Endothelial cell of hepatic sinusoid (primary cell): ENCODE data around the gene NSMF.

Experiments used
- in situ Hi-C: cut with HindIII; loops from 2 replicates; pipeline ENCODE4 v1.10.0; 2017; ENCODE audit warnings: low sequenced_read_pairs

NSMF gene

DNA sequence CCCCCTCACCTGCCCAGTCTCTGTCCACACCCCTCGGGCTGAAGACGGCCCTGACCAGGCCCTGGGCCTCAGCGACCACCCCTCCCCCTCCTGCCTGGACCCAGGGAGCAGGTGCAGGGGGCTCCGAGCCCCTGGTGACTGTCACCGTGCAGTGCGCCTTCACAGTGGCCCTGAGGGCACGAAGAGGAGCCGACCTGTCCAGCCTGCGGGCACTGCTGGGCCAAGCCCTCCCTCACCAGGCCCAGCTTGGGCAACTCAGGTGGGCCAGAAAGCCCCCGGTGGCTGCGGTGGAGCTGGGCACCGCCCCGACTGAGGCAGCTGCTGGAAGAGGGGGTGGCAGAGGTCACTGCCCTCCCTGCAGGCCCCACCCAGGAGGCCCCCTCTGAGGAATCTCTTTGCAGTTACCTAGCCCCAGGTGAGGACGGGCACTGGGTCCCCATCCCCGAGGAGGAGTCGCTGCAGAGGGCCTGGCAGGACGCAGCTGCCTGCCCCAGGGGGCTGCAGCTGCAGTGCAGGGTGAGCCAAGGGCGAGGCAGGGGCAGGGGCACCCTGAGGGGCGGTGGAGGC is 25.7 kb downstream of the NSMF start:
- in situ Hi-C loops, result no loop called here

DNA sequence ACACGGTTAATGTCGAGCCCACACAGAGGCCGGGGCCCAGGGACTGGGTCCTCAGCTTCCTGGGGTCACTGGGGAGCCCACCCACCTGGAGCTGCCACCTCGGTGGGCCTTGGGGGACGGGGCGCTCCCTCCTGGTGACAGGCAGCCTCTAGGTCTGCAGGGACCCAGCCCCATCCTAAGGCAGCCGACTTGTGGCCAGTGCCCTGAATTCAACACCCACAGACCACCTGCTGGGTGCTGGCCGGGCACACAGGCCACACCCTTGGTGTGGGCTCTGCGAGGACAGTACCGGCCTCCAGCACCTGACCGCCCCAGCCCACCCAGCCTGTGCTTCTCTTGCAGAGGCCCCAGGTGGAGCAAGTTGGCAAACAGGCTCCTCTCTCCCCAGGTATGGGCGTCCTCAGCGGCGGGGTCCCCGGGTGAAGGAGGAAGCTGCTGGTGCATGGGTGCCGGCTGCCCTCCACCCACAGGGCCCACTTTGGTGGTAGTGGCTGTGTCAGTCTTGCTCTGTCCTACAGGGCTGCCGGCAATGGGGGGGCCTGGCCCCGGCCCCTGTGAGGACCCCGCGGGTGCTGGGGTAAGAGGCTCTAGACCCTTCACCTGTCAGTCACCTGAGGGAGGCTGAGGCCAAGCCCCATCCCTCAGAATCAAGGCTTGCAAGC is 26.3 kb downstream of the NSMF start:
- in situ Hi-C loops, result no loop called here

DNA sequence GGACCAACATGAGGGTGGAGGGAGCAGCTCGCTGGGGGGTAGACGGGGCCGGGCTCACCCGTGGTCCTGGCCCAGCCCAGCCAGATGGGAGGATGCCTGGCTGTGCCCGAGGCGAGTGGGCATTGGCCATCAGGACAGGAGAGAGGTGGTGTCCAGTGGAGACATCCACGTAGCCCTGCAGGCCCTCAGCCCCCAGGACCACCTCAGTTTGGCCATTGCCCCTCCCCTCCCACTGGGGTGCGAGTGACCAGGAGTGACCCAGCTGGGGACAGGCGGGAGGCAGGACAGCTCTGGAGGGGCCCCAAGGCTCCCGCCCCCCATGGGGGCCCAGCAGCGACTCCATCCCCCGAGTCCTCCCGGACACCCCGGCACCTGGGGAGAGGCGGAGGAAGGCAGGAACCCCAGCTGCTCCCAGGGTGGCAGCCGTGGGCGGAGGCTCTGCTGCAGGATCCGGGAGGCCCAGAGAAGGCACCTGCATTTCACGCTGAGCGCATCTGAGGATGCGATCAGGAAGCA is 27.7 kb downstream of the NSMF start:
- in situ Hi-C loops, result no loop called here

DNA sequence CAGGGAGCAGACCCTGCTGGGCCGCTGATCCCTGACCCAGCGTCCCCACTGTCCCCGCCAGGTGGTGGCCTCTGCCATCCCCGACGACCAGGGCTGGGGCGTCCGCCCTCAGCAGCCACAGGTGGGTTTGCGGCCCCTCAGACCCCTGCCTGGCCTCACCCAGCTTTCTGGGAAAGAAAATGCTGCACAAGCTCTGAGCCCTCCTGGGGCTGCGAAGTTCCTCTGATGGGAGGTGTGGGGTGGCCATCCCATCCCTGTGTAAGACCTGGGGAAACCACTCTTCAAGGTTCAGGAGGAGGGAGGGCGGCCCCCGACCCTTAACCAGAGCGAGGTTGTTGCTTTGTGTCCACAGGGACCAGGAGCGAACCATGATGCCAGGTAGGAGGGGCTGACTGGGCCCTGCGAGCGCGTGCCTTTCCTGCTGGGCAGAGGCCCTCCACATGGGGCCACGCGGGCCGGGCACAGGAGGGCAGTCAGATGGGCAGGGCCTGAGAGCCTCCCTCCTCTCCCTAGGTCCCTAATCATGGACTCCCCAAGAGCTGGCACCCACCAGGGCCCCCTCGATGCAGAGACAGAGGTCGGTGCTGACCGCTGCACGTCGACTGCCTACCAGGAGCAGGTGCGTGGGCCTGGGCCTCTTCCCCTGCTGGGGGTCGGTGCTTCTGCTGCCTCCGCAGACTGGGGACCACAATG is 28.3 kb downstream of the NSMF start:
- in situ Hi-C loops, result no loop called here

DNA sequence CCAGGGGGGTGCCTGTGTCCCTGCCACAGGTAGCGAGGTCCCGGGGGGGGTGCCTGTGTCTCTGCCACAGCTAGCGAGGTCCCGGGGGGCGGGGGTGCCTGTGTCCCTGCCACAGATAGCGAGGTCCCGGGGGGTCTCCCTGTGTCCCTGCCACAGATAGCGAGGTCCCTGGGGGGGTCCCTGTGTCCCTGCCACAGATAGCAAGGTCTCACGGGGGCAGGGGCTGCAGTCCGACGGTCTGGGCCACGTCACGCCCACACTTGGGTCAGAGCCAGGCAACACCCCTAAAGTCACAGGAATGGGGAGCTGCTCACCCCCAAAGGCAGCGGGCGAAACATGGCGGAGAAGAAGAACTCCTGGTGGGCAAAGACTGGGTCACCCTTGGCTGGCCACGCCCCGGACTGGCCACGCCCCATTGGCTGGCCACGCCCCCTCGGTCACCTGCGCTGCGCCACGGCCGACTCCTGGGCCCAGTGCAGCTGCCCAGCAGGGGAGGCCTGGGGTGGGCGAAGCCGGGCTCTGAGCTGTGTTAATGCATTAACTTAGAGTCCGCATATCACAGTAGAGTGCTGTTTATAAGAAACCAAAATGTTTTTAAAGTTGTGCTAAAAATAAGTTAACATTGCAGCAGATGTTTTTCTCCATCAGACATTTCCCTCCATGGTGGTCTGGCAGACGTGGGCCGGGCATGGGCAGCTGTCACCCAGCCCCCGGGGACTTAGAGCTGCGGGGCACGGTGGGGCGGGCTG is 29.0 kb downstream of the NSMF start:
- in situ Hi-C loops, result no loop called here

DNA sequence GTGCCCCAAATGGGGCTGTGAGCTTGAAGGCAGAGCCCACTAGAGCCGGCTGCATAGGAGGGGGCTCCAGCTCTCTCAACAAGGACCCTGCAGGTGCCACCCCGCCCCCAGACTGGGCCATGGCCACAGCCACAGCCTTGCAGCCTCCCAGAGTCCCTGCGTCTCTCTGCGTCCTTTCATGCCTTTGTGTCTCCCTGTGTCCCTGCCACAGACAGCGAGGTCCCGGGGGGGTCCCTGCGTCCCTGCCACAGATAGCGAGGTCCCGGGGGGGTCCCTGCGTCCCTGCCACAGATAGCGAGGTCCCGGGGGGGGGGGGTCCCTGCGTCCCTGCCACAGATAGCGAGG is 29.6 kb downstream of the NSMF start:
- in situ Hi-C loops, result no loop called here

DNA sequence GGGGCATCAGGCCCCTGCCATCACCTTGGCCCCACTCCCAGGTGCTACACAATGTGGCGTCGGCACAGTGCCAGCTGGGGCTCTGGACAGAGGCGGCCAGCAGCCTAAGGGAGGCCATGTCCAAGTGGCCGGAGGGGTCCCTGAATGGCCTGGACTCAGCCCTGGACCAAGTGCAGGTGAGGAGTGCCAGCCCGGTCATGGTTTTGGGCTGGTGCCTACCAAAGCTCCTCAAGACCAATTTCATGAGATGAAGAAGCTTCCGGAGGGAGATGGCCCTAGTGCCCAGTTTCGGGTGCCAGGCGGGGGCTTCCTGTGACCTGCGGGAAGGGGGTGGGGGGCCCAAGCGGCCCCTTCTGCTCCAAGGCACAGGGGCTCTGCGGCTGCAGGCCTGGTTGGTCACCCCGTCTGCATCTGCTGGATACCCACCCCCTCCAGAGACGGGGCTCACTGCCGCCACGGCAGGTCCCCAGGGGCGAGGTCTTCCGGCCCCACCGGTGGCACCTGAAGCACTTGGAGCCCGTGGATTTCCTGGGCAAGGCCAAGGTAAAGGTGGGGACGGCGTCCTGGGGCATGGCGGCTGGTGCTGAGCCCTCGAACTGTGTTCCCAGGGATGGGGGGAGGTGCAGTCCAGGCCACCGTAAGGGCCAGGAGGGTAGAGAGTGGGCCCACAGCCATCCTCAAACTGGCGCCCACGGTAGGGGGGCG is 30.1 kb downstream of the NSMF start:
- in situ Hi-C loops, result no loop called here

DNA sequence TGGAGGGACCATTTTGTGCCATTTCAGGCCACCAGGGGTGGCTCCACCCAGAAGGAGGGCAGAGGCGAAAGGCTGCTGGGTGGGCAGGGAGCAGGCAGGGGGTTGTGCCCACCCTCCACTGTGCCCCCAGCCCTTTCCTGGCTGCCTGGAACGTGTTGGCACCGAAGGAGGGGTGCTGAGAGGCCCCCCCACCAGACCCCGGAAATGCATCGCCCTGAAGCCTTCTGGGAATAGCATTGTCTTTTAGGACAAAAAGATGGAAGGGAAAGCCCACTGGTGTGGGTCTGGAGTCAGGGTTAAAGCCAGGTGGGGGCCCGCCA is 30.9 kb downstream of the NSMF start:
- in situ Hi-C loops, result no loop called here

DNA sequence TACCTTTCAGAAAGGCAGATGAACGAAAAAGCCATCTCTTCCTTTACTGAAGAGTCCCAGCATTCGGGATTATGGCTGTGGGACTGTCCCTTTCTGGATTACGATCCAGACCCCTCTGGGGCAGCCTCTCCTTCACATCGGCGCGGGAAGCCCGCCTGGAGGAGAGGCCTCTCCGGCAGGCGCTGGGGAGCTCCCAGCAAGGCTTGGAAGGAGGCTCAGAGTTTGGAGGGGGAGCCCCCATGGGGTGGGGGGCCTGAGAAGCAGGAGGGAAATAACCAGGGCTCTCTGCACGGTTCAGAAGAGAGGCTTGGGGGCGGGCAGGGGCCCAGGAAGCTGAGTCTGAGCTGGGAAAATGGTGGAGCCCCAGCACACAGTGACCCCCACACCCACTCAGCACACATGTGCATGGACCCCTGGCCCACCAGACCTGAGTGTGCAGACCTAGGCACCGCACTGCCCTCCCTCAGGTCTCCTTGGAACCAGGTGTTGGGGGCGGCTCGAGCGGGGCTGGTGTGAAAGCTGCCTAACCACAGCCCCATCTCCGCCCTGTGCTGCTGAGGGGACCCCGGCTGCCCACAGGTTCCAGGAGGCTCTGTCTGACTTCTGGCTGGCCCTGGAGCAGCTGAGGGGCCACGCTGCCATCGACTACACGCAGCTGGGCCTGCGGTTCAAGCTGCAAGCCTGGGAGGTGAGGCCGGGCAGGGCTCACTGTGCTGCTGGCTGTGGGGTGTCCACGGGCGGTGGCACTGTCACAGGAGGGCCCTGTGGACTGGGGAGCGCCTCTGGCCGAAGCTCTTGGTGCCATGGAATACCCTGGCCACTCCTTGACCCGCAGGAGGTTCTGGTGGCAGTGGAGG is 31.5 kb downstream of the NSMF start:
- in situ Hi-C loops, result no loop called here

DNA sequence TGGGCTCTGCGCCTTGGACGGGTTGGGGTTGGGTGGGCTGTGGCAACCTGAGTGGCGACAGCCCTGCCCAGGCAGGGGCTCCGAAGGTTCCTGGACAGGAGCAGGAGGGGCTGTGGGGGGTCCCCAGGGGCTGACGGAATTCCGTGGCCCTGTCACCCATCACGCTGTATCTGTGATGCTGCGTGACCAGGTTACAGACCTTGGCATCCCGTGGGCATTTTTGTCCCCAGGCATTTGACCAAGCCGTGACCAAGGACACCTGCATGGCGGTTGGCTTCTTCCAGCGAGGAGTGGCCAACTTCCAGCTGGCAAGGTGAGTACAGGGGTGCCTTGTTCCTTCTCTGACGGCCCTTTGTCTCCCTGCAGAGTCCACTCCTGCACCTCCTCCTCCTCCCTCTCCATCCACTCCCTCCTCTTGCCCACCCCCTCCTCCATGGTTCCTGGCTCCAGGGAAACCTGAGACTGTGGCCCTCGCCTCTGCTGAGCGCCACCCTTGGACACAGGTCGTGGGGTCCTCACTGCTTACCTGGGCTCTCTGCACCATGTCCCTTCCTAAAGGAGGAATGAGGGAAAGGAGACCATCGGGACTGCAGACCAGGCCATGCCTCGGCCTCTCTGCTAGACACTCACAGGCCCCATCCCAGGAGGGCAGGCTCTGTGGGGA is 33.0 kb downstream of the NSMF start:
- in situ Hi-C loops, result no loop called here

DNA sequence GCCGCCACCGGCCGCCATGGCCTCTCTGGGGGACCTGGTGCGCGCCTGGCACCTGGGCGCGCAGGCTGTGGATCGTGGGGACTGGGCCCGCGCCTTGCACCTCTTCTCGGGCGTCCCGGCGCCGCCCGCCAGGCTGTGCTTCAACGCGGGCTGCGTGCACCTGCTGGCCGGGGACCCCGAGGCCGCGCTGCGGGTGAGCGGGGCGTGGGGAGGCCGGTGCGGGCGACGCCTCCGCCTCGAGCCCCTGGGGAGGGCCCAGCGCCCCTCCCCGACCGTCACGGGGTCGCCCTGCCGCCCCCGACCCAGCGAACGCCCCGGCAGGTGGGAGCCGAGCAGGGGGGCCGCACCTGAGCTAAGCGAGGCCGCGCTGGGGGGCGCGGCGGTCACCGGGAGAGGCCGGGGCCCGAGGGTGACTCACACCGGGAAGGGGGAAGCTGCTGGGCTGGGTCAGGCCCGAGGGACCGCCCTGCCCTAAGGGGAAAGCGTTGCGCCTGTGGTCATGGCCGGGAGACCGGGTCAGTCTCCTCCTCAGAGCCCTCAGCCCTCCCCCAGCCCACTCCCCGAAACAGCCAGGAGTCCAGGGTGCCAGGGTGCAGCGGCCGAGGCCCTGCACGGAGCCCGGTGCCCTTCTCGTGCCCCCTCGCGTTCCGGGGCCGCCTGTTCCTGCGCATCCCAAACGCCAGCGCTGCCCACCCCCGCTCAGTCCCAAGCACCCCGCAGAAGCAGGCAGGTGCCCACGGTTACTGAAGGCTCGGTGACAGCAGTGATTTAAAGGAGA is 35.4 kb downstream of the NSMF start:
- in situ Hi-C loops, result no loop called here

DNA sequence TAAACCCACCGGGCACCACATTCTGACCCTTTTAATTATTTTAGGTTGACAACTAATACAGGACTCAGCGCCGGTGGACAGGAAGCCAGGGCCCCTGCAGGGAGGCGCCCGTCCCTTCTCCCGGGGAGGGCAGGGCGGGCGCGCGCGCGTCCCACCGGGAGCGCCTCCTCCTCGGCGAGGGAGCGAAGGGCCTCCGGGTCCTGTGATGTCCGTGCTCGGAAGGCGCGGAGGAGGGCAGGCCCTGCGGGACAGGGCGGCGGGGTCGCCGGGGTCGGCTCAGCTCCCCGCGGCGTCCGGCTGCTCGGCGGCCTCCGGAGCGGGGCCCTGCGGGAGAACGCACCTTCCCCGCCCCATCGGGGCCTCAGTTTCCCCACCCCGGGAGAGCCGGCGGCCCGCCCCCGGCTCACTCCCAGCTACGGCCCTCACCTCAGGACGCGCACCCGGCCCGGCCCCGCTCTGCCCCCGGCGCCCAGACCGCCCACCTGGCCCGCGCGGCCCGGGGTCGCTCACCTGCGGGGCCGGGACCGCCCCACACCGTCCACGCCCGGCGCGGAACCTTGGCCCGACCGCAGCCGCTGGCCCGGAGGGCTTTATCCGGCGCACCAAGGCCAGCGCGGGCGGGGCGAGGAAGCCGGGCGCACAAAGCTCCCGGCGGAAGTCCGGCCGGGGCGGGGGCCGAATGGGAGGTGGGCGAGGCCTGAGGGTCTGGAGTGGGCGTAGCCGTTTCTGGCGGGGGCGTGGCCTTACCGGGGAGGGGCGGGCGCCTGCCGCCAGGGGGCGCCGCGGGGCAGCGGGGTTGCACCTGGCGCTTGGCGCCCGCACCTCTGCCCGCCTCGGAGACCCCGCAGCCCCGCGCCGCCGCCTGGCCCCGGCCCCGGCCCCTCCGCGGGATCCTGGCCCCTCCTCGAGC is 36.3 kb downstream of the NSMF start, which contains the start of the genes EXD3 and NOXA1:
EXD3 (minus strand) TSS at position 559 of the 910 bp plus-strand sequence. CDS start 27,805 bp downstream, outside the sequence.
NOXA1 (plus strand) TSS at position 790 of the 910 bp plus-strand sequence. CDS start 137 bp downstream, outside the sequence.
- in situ Hi-C loops, result no loop called here

DNA sequence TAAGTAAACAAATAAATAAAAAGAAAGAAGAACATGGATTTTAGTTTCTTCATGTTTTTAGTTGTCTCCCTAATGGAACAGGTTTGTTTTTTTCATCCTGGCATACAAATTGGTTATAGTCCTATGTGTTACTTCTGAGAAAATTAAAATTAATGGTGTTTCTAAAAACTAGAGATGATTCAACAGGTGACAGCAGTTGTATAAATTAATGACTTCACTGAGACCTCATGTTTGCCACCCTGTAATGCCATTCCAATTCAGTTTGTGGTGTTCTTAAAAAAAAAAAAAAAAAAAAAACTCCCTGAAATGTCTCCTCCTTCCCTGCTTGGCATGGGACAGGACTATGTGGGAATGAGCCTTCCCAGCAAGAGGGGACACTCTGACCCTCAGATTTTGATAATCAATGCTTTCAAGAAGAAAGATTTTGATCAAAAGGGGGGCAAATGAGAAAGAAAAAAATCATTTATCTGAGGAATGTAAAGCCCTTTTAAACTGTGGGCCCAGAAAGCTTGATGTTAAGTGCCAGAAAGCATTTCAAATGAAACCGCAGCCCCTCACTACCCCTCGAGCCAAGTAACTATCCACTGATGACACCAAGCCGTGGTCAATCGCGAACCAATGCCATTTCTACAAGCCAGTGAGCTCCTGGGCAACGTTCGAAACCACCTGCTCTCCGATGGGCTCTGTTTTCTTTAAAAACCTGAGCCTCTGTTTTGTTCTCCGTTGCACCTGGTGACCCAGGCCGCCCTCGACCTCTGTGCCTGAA is 37.1 kb downstream of the NSMF start:
- in situ Hi-C loops, result no loop called here

DNA sequence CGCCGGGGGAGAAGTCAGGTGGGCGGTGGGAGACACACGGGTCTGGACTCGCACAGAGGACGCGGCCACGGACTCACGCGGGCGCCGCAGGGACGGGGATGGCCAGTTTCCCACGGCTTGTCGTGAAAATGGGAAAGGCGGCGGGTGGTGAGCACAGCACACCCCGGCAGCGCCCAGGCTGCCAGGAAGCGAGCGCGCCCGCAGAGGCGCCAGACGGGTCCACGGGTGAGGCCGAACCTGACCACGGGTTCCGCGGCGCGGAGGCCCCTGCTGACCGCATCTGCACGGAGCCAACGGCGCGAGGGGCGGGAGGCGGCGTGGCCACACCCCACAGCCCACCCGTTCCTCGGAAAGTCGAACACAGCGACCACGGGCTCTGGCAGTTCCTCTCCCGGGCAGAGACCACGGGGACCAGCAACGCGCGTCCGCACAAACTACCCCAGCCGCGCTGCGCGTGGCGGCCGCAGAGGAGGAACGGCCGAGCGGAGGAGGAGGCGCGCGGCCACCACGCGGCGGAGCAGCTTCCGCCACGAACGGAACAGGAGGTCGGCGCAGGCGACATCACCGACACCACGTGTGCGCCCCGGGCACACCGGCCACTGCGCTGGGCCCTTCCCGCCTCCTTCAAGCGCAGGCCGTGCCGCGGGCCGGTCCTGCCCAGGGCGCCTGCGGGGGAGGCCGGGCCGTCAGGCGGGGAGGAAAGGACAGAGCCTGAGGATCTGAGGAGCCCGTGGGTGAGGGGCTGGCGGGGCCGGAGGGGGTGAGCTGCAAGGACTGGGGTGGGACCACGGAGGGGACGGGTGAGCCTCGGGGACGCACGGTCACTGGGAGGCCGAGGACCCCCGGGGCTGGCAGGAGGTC is 41.7 kb downstream of the NSMF start:
- in situ Hi-C loops, result loop anchor here (5.0 to 10.0 kb wide), 3 partner anchors 53 to 135 kb away; no protein-coding TSS in a partner anchor

DNA sequence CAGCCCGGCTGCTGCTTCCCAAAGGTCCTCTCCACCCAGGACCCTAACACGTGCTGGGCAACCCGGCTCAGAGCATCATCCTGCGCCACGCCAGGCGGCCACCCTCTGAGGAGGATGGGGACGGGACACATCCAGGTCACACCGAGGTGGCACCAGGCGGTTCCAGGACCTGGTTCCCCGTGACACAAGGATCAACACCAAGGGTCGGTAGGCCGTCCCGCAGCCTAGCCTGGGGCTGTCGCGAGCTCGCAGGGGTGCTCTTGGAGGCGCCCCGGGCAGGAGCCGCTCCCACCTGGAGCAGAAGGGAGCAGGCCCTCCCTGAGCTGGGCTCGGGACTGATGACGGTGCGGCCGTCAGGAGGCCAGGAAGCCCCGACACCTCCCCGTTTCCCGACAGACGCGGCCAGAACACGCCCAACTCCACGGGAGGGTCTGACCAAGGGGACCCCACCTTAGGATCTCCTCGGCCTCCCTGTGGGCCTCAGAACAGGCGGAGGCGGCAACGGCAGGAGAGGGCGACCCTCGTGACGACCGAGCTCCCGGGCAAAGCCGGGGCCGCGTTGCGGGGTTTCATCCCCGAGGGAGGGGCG is 42.5 kb downstream of the NSMF start:
- in situ Hi-C loops, result loop anchor here (5.0 to 10.0 kb wide), 3 partner anchors 52 to 134 kb away; no protein-coding TSS in a partner anchor
